HUES64 (cell line): ENCODE results near the gene RPRD1A.
A peak's percentile ranks its signal among the peaks of the same experiment; 100 is the strongest.
"Not testable (repeated sequence)": the region's sequence is repeated elsewhere in the genome, so short reads cannot be mapped to it uniquely, and the experiment has no call there.

ENCODE experiments used
- H3K27ac ChIP-seq: 2 replicates; pipeline ENCODE4 v1.7.0; 2013; ENCODE audit warnings: low read depth, low read length, inconsistent platforms
- H3K27me3 ChIP-seq: 2 replicates; pipeline ENCODE4 v1.6.1; 2013; ENCODE audit warnings: mild to moderate bottlenecking, low read length; ENCODE audit not compliant: insufficient read depth
- H3K36me3 ChIP-seq: 2 replicates; pipeline ENCODE4 v1.6.1; 2013; ENCODE audit warnings: mild to moderate bottlenecking, low read length; ENCODE audit not compliant: insufficient read depth
- H3K4me1 ChIP-seq: 2 replicates; pipeline ENCODE4 v1.6.1; 2013; ENCODE audit warnings: mild to moderate bottlenecking, low read length, moderate library complexity; ENCODE audit not compliant: insufficient read depth
- H3K4me3 ChIP-seq: 2 replicates; pipeline ENCODE4 v1.5.1; 2013; ENCODE audit warnings: mild to moderate bottlenecking, low read length, moderate library complexity
- H3K9ac ChIP-seq: 2 replicates; pipeline ENCODE4 v1.6.1; 2013; ENCODE audit warnings: mild to moderate bottlenecking, low read depth, low read length
- H3K9me3 ChIP-seq: 2 replicates; pipeline ENCODE4 v1.6.1; 2013; ENCODE audit warnings: low read depth, low read length; ENCODE audit not compliant: insufficient read depth
- WGBS: fragments of 150-250, 120-280 bp; methylation state at CpG from one replicate; pipeline ENCODE4 v1.1.7; 2013; ENCODE audit warnings: missing lambda C conversion rate; 5-methylcytosine and 5-hydroxymethylcytosine counted together

RPRD1A gene

DNA sequence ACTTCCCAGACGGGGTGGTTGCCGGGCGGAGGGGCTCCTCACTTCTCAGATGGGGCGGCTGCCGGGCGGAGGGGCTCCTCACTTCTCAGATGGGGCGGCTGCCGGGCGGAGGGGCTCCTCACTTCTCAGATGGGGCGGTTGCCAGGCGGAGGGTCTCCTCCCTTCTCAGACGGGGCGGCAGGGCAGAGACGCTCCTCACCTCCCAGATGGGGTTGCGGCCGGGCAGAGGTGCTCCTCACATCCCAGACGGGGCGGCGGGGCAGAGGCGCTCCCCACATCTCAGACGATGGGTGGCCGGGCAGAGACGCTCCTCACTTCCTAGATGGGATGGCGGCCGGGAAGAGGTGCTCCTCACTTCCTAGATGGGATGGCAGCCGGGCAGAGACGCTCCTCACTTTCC is 10.4 kb upstream of the RPRD1A start:
- peaks cover 19% of the 10 kb centered on the region for H3K9me3 ChIP-seq
- 98% methylated on average over 21 of the region's 27 CpGs for WGBS
- not testable (repeated sequence) for H3K9ac ChIP-seq, H3K4me3 ChIP-seq, H3K36me3 ChIP-seq, H3K4me1 ChIP-seq, H3K27me3 ChIP-seq, H3K27ac ChIP-seq

DNA sequence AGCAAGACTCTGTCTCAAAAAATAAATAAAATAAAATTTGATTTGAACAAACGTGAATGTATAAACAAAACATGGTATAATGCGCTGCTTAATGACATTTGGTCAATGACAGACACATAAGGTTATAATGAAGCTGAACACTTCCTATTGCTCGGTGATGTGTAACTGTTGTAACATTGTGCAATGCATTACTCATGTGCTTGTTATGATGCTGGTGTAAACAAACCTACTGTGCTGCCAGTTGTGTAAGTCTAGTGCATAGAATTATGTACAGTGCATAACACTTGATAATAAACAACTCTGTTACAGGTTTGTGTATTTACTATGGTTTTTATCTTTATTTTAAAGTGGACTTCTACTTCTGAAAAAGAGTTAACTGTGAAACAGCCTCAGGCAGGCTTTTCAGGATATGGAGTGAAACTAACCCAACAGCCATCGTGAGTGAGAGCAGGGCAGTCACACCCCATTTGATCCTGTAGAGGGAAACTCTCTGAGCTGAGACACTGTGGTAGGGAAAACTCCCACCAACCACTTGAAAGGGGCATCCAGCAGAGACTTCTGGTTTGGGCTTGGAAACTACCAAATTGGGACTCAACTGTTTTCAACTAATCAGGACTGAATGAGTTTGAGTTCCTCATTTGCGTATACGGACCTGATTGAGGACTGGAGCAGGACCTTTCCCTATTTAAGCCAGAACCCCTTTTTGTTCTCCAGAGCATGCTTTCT is 8.7 kb upstream of the RPRD1A start:
- Histone ChIP-seq H3K27ac (no peak overlapping the region), H3K27me3 (no peaks in the 10 kb centered on the region), H3K4me1 (no peaks in the 10 kb centered on the region), H3K9ac (no peak overlapping the region), H3K36me3 (no peaks in the 10 kb centered on the region), H3K9me3 (peaks cover 15% of the 10 kb centered on the region), H3K4me3 (no peak overlapping the region)
- WGBS, result 92% methylated on average over 6 of the region's 6 CpGs

DNA sequence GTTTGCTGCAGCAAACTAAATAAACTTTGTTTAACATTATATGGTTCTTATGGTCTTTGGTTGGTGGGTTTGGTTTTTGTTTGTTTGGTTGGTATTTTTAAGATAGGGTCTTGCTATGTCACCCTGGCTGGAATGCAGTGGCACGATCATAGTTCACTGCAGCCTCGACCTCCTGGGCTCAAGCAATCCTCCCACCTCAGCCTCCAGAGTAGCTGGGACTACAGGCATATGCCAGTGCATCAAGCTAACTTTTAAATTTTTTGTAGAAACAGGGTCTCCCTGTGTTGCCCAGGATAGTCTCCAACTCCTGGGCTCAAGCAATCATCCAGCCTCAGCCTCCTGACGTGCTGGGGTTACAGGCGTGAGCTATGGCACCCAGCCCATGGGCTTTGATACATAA is 7.1 kb upstream of the RPRD1A start:
- Histone ChIP-seq H3K27ac (no peak overlapping the region), H3K27me3 (no peaks in the 10 kb centered on the region), H3K9ac (no peak overlapping the region), H3K4me3 (no peak overlapping the region), H3K9me3 (peaks cover 3% of the 10 kb centered on the region; the same call in 1 of the 2 replicates), H3K36me3 (no peaks in the 10 kb centered on the region), H3K4me1 (no peaks in the 10 kb centered on the region)
- 91% methylated on average over 4 of the region's 4 CpGs for WGBS

DNA sequence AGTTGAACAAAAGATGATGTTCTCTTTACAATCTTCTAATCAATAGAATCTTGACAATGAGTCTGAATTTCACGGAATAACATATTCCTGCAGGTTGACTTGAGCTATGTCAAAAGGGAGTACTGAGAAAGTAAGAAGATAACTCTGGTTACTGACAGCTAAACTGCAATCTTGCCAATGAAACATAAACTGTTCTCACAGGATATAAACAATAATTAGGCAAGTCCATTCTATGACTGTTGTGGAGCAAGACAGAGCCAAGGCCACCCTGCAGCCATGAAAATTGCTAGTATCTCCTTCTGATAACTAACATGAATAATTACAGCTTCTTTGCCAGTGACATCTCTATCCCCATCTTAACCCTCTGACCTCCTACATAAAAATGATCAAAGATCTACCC is 6.3 kb upstream of the RPRD1A start:
- Histone ChIP-seq H3K27me3 (no peaks in the 10 kb centered on the region), H3K9ac (no peak overlapping the region), H3K4me3 (no peak overlapping the region), H3K36me3 (no peaks in the 10 kb centered on the region), H3K27ac (no peak overlapping the region), H3K9me3 (no peaks in the 10 kb centered on the region), H3K4me1 (no peaks in the 10 kb centered on the region)
- WGBS, result 80% methylated on average over 1 of the region's 1 CpG

DNA sequence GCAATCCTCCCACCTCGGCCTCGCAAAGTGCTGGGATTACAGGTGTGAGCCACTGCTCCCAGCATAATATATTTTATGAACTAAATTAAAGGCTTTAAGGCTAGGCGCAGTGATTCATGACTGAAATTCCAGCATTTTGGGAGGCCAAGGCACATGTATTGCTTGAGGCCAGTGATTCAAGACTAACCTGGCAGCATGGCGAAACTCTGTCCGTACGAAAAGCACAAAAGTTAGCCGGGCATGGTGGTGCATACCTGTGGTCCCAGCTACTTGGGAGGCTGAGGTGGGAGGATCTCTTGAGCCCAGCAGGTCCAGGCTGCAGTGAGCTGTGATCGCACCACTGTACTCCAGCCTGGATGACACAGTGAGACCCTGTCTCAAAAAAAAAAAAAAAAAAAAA is 5.0 kb upstream of the RPRD1A start:
- WGBS, result 95% methylated on average over 8 of the region's 8 CpGs
- not testable (repeated sequence) for H3K27ac ChIP-seq, H3K9ac ChIP-seq, H3K4me3 ChIP-seq, H3K27me3 ChIP-seq, H3K36me3 ChIP-seq, H3K9me3 ChIP-seq, H3K4me1 ChIP-seq

DNA sequence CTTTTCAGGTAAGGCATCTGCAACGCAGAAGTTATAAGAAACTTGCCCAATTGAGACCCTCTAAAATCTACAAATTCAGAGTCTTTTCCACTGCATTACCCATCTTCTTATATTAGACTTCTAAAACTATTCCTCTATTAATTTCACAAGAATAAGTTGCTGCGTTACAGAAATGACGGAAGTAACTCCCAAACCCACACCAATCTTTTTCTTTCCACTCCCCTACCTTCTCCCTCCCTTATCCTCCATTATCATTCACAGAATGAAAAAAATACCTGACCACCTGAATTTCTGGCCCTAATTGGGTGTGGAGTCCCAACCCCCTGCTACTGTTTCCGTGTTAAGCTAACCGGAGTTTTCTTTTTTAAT is 689 bp downstream of the RPRD1A start:
- H3K36me3 ChIP-seq, result peaks cover 5% of the 10 kb centered on the region
- H3K9me3 ChIP-seq, result no peaks in the 10 kb centered on the region
- H3K4me3 ChIP-seq, result peak overlapping the region; percentile 98
- H3K27me3 ChIP-seq, result no peaks in the 10 kb centered on the region
- under 1% methylated on average over 5 of the region's 5 CpGs for WGBS
- peak overlapping the region; percentile 93 for H3K9ac ChIP-seq
- H3K27ac ChIP-seq, result peak overlapping the region; percentile 81
- H3K4me1 ChIP-seq, result peaks cover 14% of the 10 kb centered on the region; the same call in 1 of the 2 replicates

DNA sequence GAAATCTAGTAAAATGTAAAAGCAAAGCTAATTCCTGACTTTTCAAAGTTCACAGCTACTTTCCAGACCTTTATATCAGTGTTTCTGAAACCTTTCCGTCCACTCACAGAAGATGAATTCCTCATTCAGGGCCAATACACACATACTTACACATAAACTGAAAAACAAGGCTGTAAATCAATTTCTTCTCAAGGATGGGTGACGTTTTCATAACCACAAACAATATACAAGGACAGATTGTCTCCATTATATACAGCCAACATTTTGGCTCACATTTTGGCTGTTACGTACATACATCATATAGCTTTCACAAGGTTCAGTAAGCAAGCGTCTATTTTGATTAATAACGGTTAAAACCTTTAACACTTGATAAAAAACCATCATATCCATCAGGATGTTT is 1.4 kb downstream of the RPRD1A start:
- Histone ChIP-seq H3K9ac (peak overlapping the region; percentile 93), H3K27ac (no peak overlapping the region), H3K9me3 (no peaks in the 10 kb centered on the region), H3K4me3 (peak overlapping the region; percentile 98), H3K4me1 (peaks cover 21% of the 10 kb centered on the region; the same call in 1 of the 2 replicates), H3K27me3 (no peaks in the 10 kb centered on the region), H3K36me3 (peaks cover 5% of the 10 kb centered on the region)
- 58% methylated on average over 5 of the region's 5 CpGs for WGBS

- H3K4me3 ChIP-seq, result peak overlapping the region; percentile 12; the same call in 1 of the 2 replicates
- not testable (repeated sequence) for H3K27me3 ChIP-seq, H3K36me3 ChIP-seq, H3K9me3 ChIP-seq, H3K27ac ChIP-seq, H3K9ac ChIP-seq
- WGBS, result 94% methylated on average over 9 of the region's 9 CpGs
- peaks cover 21% of the 10 kb centered on the region; the same call in 1 of the 2 replicates for H3K4me1 ChIP-seq
These were observed 2.6 kb downstream of the RPRD1A start for GRCh38 chr18:36064809-36065079.

GRCh38 chr18:36064027-36064808 is 3.1 kb downstream of the RPRD1A start:
- Histone ChIP-seq H3K9ac (no peak overlapping the region), H3K4me1 (peaks cover 21% of the 10 kb centered on the region; the same call in 1 of the 2 replicates), H3K9me3 (no peaks in the 10 kb centered on the region), H3K27me3 (no peaks in the 10 kb centered on the region), H3K36me3 (peaks cover 5% of the 10 kb centered on the region), H3K27ac (no peak overlapping the region), H3K4me3 (no peak overlapping the region)
- 93% methylated on average over 31 of the region's 31 CpGs for WGBS

- Histone ChIP-seq H3K4me3 (no peak overlapping the region), H3K9ac (no peak overlapping the region), H3K36me3 (no peaks in the 10 kb centered on the region), H3K27me3 (no peaks in the 10 kb centered on the region), H3K27ac (no peak overlapping the region), H3K9me3 (no peaks in the 10 kb centered on the region), H3K4me1 (peaks cover 10% of the 10 kb centered on the region; the same call in 1 of the 2 replicates)
- 100% methylated on average over 1 of the region's 3 CpGs for WGBS
These were observed 8.7 kb downstream of the RPRD1A start for GRCh38 chr18:36058674-36059073.

GRCh38 chr18:36051760-36052159 is 15.6 kb downstream of the RPRD1A start:
- no peak overlapping the region for H3K4me3 ChIP-seq
- no peaks in the 10 kb centered on the region for H3K9me3 ChIP-seq
- no peaks in the 10 kb centered on the region for H3K27me3 ChIP-seq
- peaks cover 20% of the 10 kb centered on the region; the same call in 1 of the 2 replicates for H3K4me1 ChIP-seq
- H3K36me3 ChIP-seq, result no peaks in the 10 kb centered on the region
- no peak overlapping the region for H3K9ac ChIP-seq
- WGBS, result 92% methylated on average over 3 of the region's 3 CpGs
- H3K27ac ChIP-seq, result no peak overlapping the region
